Gastroesophageal sphincter (tissue), 3 donors: ENCODE data around the gene COL4A6.

Experiments
- CTCF ChIP-seq, 4 experiments: fragments of 200-600 bp in 2 of 4; fragments of 450-650 bp in 2 of 4; sonication (generic) in 1 of 4; IDR thresholded peaks; one replicate each; pipeline ENCODE4 v1.5.1; 2017 to 2019; ENCODE audit warnings: antibody characterized with exemption in 4 of 4, mild to moderate bottlenecking in 2 of 4, moderate library complexity in 2 of 4
- EP300 ChIP-seq: sonication (generic); formaldehyde crosslinking; IDR thresholded peaks from one replicate; pipeline ENCODE4 v1.6.1; 2017; ENCODE audit warnings: antibody characterized with exemption, mild to moderate bottlenecking
- POLR2A ChIP-seq, 2 donors: fragments of 450-650 bp; IDR thresholded peaks; one replicate each; pipeline ENCODE4 v1.6.1; 2017; ENCODE audit warnings: antibody characterized with exemption in 2 of 2, mild to moderate bottlenecking in 2 of 2, moderate library complexity in 1 of 2
- POLR2AphosphoS5 ChIP-seq: sonication (generic); formaldehyde crosslinking; IDR thresholded peaks from one replicate; pipeline ENCODE4 v1.6.1; 2017; ENCODE audit warnings: antibody characterized with exemption

GRCh38 chrX:108160309-108160708 lies 277.9 kb downstream of the COL4A6 start:
- TF ChIP-seq EP300 (no peak), POLR2A (IDR thresholded peaks at IDR 0.05) (no peak), CTCF (IDR thresholded peaks at IDR 0.05) (no peak), POLR2AphosphoS5 (no peak)
